HG02852 (cell line): ENCODE measurements around the gene MAN2A2.

Experiments used
- ATAC-seq: cut with Tn5 transposase; IDR thresholded peaks from one replicate; pipeline ENCODE4 v1.9.1; 2021; ENCODE audit warnings: mild to moderate bottlenecking, moderate library complexity; ENCODE audit not compliant: unreplicated experiment

The MAN2A2 gene

GRCh38 chr15:90902840-90903732 lies at the start of gene MAN2A2:
Gene MAN2A2 (plus strand): TSS chr15:90903302. CDS start chr15:90904208, 906 bp downstream.
- peak; percentile 57 for ATAC-seq

DNA sequence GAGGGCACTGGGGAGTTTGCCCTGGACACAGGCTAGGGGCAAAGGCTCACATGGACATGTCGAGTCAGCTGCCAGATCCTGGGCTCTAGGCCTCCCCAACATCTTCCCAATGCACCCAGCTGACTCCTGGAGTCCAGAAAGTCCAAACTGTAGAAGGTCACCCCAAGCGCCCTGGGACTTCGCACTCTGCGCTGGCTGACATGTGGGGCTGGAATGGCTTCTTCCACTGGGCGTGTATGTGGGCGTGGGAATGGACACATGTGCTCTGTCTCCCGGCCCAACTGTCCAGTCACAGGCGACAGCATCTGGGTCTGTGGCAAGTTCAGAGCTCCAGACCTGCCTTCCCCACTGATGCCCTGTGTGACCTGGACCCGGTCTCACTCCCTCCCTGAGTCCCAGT lies 48.0 kb upstream of the MAN2A2 start:
- ATAC-seq = no peak

- ATAC-seq = no peak
These were observed 45.8 kb upstream of the MAN2A2 start for GRCh38 chr15:90857337-90857736.

DNA sequence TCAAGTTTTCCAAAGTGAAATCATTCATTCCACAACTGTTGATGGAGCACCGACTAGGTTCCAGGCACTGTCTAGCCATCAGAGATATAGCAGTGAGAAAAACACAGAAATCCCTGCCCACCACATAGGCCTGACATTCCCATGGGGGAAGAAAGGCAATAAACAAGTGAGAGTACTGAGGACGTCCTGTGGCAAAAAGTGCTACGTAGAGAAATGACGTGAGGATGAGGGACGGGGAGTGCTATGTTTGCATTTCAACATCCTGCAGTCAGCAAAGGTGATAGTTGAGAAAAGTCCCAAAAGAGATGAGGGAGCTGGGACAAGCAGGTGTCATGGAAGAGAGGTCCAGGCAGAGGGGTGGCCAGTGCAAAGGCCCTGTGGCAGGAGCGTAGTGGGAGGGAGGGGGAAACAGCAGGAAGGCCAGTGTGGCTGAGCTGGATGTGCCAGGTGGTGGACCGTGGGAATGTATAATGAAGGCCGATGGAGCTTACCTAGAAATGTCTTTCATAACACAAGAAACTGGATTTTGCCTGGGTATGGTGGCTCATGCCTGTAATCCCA lies 45.1 kb upstream of the MAN2A2 start:
- no peak for ATAC-seq

DNA sequence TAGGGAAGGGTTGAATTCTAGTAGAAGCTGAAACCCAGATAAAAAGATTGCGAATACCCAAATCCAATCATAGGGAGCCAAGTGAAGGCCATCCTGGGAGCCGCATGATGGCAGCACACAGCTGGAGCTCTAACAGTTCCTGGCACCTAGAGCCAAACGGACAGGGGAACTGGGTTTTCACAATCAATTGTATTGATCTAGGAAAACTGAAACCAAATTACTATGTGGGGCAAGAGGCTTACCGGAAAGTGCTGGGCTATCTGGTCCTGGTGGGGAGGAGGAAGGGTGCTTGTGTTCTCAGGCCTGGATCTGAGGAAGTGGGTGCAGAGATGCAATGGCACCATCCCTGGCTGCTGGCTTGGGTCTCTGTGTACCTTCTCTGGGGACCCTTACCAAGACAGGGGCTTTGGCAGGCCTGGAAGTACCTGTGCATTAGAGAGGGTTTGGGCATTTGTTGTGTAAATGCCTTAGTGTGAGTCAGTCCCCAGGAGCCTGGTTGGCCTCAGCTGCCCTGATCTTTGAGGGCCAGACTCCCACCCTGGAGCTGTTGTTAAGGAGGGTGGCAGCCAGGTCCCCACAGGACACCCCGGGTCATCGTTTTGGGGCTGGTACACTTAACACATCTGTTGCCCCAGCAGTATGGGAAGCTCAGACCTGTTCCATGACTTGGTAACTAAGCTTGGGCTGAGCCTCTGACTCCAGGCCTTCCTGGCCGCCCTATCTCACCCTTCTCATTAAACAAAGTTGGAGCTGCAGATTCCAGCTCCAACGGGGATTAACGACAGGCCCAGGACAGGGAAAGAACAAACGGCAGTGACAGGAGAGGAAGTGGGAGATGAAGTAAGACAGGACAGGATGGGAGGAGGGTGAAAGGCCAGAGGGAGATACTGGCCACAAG lies 43.6 kb upstream of the MAN2A2 start:
- no peak for ATAC-seq

GRCh38 chr15:90860450-90860849 lies 42.7 kb upstream of the MAN2A2 start:
- no peak for ATAC-seq

- no peak for ATAC-seq
These were observed 42.0 kb upstream of the MAN2A2 start for GRCh38 chr15:90860942-90861675.

DNA sequence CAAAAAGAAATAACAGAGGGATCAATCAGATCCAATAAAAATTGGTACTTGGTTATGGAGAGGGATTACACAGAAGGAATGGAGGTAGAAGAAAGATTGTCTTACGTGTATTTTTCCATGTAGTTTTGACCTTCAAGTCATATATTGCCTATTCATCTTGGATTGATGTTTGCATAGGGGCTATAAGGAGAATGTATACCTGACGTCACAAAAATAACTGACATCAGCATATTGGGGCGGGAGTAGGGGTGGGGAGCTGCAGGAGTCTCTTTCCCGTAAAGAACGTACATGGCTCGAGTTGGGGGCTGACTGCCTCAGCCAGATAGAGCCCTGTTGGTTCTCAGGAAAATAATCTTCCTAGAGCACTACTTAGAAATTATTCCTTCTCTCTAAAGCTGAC lies 40.6 kb upstream of the MAN2A2 start:
- ATAC-seq = no peak

DNA sequence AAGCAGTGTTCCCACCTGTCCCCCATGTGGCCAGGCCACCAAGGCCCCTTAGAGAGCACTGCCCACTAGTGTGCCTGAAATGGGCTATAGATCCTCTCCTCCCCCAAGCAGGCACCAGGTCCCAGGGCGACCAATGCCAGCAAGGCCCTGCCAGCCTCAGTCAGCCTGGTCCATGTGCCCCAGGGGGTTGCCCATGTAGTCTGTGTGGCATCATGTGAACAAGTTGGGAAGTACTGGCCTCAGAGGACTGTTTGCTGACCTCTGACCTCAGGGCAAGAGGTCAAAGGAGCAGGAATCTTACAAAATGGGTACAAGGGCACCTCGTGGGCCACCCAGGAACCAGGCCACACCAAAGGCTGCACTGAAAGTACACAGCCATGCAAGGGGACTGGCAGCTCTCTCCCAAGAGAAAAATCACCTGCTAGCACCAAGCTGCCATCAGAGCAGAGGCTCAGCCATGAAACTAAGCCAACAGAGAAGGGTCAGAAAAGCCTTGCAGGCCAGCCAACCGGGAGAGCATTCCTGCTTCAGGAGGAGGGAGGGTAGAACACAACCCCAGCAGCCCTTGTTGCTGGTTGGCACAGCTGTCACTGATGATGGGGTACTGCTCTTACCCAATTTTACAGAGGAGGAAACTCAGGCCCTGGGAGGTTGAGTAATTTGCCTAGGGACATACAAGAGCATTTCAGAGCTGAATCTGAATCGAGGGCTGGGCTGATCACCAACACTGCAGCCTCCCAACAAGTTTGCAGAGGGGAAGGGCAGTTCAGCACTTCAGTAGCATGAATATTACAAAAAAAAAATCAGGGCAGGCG lies 39.9 kb upstream of the MAN2A2 start:
- ATAC-seq = no peak

- ATAC-seq = no peak
These were observed 39.1 kb upstream of the MAN2A2 start for GRCh38 chr15:90863987-90864386.

- no peak for ATAC-seq
These were observed 38.6 kb upstream of the MAN2A2 start for GRCh38 chr15:90864507-90864906.

- ATAC-seq = no peak
These were observed 37.4 kb upstream of the MAN2A2 start for GRCh38 chr15:90865702-90866101.

DNA sequence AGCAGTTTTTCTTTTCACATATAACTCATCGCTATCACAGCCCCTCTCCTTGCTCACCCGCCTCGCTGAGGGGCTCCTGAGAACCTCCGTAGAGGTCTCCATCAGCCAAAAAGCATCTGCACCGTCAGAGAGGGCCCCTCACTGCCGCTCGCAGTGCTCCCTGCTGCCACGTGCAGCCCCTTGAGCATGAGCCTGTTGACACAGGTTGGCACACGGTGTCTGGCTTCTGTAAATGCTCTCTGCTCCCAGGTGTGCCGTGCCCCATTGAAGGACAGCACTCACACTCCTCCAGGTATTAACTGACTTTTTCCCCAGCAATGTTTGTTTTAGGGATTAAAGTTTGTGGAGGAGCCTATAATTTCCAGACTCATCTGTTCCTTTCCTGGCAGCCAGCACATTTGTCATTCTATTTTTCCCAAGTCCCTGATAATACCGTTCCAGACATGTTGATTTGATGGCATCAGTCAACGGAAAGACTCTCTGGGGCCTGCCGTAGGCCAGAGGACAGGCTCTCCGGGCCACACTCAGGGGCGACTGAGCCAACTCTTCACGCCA lies 36.9 kb upstream of the MAN2A2 start:
- ATAC-seq = no peak

DNA sequence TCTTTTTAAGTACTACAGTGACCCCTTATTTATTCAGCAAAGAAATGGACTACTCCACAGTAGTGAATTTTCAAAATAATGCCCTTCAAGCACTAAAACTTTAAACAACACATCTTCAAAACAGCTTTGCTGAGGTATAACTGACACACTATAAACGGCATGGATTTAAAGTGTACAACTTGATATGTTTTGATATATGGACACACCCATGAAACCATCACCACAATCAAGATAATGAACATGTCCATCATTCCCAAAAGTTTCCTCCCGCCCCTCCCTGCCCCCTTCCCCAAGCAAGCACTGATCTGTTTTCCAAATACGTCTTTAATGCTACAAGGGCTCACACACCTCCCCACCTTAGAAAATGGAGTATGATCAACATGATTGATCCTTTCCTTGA lies 36.3 kb upstream of the MAN2A2 start:
- ATAC-seq = no peak

DNA sequence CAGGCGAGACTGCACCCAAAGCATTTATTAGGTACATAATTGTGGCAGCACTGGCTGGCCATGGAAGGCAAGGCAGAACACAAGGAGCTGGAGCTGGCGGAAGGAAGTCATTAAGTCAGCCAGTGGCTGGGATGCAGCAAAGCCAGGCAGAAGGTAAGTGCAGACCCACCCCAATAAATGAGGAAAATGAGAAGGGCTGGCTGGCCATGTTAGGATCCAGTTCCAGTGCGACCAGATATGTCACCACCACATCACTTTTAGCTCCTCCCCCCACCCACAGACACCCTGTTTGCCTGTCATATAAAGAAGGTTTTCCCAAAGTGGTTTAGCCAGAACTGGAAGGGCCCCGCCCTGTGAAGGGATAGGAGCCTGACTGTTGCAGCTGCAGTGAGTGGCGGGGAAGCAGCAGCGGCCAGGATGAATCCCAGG lies 34.8 kb upstream of the MAN2A2 start, which contains the start of gene FURIN:
Gene FURIN (plus strand): TSS at position 328 of the 429 bp plus-strand sequence. CDS start 7,153 bp downstream, outside the sequence.
- no peak for ATAC-seq

DNA sequence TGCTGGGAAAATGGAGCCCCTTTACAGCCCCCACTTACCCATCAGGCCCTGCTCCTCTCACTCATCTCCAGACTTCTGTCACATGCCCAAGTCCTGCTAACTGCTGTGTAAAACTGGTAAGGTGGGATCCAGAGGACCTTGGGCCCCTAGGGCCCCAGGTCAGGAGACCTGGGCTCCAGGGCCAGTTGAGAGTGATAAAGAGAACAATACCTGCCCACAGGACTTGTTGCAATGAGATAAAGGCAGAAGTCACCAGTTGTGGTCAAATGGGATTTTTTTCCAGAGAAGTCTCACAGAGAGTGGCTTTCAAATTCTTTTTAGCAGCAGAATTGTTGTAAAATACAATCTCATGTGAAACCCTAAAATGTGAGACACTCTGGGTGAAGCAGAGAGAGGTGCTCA lies 34.0 kb upstream of the MAN2A2 start:
- ATAC-seq = no peak

- ATAC-seq = no peak
These were observed 33.3 kb upstream of the MAN2A2 start for GRCh38 chr15:90869601-90870353.

GRCh38 chr15:90870354-90871138 lies 32.6 kb upstream of the MAN2A2 start:
- ATAC-seq = no peak
